GM19397 (cell line): ENCODE data around the gene MRPL3.
"Not testable (repeated sequence)": the region's sequence is repeated elsewhere in the genome, so short reads cannot be mapped to it uniquely, and the experiment has no call there.

Source experiments
- ATAC-seq: cut with Tn5 transposase; IDR thresholded peaks from one replicate; pipeline ENCODE4 v1.9.1; 2021; ENCODE audit warnings: mild to moderate bottlenecking, moderate library complexity; ENCODE audit not compliant: unreplicated experiment

The MRPL3 gene

DNA sequence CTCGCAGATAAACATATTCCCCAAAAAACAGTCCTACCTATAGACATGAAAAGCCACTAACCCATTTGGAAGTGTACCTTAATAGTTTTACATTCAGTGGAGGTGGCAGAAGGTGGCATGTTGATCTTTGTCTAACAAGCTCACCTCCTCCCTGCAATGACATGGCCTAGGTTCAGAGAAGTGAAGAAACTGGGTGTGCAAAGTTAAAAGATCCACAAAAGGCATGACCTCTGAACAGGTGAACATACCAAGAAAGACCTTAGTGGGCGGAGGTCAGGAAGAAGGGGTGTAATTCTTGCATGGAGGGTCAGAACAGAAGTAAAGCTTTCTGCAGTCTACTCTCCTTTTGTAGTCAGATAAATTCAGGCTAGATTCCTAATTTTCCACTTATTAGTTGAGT is 822 bp downstream of the MRPL3 start:
- ATAC-seq, result no peak

DNA sequence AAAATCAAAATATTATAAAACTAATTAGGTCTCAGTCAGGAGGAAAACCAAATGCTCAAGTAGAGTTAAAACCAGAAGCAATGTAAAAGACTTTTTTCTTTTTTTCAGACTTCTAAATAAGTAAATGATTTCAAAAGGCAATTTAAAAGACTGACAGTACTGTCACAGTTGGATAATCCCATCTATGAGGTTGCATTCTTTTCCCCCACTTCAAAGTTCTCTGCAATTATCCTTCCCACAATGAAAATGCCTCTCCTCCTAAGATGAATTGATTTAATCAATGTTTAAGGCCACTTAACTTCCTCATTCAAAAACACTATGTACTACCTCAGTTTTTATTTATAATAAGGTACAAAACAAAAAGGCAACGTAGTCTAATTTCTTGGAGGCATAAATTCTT is 8.1 kb downstream of the MRPL3 start:
- no peak for ATAC-seq

DNA sequence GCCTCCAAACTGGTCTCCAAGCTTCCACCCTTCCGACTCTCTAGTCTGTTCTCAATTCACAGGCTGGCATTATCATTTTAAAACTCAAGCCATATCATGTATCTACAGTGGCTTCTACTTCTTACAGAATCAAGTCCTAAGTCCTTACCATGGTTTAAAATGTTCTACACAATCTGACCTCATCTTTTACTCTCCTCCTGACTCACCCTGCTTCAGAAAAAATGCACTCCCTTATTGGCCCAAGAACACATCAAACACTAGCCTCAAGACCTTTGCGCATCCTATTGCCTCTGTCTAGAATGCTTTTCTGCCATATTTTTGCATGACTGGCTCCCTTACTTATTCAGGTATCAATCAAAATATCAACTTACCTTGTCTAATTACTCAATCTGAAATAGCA is 11.0 kb downstream of the MRPL3 start:
- ATAC-seq, result no peak

DNA sequence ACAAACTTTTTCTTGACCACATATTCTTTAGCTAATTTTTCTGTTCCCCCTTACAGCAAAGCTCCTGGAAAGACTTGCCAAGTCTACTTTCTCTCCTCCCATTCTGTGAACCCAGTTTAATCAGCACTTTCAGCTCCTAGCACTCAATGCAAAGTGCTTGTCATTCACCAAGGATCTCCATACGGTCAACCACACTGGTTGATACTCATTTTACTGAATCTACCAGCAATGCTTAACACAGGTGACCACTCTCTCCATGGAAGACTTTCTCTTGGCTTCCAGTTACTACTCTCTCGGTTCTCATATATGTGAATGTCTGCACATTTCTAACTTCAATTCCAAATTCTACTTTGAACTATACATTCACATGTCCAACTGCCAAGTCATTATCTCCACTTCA is 11.7 kb downstream of the MRPL3 start:
- ATAC-seq, result no peak

DNA sequence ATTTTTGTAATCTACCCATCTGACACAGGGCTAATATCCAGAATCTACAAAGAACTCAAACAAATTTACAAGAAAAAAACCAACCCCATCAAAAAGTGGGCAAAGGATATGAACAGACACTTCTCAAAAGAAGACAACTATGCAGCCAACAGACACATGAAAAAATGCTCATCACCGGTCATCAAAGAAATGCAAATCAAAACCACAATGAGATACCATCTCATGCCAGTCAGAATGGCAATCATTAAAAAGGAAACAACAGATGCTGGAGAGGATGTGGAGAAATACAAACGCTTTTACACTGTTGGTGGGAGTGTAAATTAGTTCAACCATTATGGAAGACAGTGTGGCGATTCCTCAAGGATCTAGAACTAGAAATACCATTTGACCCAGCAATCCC is 16.2 kb downstream of the MRPL3 start:
- ATAC-seq, result not testable (repeated sequence)

DNA sequence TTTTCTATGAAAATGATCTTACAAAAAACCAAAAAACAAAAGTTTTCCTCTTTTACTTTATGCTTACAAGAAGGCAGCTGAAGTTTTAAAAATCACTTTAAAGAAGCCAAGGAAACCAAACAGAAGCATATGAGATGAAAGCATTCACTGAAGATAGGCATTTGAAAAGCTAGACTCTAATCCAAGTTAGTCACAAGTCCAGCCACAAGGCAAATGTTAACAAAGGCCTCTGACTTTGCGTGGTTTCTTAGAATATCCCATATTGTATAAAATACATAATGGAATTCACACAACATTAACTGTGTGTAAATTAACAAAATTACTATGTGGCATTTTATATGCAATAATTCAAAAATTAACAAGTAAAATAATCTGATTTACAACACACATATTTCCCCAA is 17.7 kb downstream of the MRPL3 start:
- no peak for ATAC-seq

DNA sequence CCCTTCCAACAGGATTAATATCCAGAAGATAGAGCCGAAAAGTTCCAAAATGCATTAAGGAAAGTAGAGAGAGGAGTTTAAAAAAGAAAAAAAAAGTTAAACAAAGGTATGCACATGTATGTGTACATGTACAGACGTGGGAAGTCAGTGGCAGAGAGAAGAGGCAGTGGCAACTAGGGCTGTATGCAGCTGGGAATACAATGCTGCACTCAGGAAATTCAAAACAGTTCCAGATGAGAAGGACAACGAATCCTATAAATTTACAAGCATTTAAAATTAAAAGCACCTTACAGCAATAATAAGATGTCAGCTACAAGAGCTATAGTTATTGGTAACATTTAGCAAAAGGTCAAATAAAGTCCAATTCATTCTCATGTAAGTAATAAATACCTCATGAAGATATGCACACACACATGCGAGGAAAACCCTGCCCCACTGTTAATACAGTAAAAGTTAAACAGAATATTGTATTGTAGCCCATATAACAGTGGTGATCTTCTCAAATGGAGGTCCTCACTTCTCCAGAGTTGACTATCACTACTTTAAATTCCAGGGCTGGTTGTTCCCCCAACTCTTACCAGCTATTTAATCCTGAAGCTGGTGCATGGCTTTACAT is 18.2 kb downstream of the MRPL3 start:
- ATAC-seq, result no peak

DNA sequence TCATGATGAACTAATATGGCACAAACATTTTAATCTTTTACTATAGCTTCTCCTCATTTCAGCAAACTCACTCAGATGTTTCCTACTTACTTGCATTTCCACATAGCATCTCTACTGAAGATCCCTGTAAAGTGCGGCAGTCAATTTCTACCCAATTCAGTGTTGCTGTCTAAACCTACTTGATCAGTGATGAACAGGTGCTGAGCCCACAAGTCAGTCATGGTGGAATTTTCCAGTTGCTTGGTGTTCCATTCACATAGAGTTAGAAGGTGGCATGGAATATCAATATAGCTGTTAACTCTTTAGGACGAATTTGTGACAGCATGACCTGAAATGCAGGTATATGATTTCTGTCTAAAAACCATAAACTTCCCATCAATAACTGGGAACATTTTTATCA is 22.7 kb downstream of the MRPL3 start:
- no peak for ATAC-seq

DNA sequence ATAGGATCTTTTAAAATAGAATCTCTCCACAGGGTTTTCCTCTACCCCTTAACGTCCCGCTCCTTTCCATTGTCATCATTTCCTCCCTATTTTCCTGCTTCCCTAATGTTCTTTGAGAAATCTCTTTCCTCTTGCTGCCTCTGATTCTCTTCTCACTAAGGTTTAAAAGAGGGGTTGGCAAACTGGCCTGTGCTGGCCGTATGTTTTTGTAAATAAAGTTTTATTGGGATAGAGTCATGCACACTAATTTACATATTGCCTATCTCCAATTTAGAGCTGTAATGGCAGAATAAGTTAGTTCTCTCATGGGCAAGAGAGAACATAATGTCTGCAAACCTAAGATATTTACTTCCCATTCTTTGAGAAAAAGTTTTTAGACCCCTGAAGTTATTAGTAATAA is 25.0 kb downstream of the MRPL3 start:
- no peak for ATAC-seq

DNA sequence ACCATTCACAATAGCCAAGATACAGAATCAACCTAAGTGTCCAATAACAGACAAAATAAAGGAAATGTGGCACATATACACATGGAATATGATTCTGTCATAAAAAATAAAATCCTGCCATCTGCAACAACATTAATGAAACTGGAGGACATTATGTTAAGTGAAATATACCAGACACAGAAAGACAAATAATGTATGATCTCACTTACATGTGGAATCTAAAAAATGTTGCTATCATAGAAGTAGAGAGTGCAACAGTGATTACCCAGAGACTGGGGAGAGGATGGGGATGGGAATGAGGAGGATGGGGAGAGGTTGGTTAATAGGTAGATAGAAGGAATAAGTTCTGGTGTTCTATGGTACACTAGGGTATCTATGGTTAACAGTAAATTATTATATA is 28.7 kb downstream of the MRPL3 start:
- no peak for ATAC-seq

DNA sequence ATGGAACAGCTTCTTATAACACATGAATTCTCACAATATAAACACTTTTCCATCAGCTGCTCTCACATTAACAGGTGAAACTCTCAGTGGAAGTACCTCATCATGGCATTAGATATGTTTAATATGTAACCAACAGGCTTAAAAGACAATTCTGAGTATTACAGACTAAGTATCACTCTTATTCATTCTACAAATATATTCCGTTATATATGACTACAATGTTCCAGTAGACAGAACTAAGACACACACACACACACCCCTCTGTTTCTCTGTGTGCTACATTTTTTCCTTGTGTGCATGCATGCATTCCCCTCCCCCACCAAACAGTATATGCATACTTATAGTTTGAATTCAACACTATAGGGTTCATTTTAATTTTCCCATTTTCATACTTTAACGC is 32.4 kb downstream of the MRPL3 start:
- ATAC-seq, result no peak

DNA sequence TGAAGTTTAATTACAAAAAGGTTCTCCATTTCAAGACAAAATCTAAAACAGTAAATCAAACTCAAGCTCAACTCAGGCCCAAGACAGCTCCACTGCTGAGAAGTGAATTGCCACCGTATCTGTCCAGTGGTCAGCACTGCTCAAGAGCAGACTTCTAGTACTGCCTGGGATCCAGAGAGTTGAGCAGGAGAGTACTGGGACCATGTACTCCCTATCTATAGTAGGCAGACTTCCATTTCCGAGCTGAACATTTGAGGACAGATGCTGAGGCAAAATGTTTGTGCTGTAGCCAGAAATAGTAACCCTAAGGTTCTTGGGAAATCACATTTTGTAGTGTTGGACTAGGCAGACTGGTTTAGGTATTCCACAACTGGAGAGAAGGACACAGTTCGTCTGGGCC is 44.1 kb downstream of the MRPL3 start:
- ATAC-seq, result no peak

DNA sequence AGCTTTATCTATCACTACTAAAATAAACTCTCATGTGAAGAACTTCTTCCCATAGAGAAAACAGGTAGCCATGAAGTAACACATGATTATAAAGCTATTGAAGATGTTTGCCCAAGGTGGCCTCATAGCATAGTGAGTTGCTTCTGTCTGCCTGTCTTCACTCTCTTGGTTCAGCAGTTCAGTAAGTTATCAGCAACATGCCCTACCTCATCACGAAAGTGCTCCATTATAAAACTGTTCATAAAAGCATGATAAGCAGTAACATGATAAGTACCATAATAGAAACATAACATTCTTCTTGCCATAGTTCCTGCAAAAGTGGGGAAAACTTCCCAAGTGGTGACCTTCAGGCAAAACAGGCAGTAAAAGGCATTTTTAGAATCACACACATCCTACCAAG is 45.6 kb downstream of the MRPL3 start:
- no peak for ATAC-seq

DNA sequence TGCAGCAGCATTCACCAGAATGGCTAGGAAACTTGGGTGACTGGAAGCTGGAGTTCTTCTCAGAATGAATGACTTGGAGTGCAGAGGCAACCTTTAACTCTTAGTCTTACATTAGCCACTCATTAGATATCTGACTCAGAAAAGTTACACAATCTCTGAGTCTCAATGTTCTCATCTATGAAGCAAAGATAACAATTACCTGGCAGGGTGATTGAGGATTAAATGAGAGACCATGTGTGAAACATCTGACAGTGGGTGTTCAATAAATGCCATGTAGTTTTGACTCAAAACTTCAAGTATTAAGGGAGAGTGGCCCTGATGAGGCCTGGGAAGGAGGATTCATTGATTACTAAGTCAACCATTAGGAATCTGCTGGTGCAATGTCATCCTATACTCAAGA is 48.3 kb downstream of the MRPL3 start:
- no peak for ATAC-seq

DNA sequence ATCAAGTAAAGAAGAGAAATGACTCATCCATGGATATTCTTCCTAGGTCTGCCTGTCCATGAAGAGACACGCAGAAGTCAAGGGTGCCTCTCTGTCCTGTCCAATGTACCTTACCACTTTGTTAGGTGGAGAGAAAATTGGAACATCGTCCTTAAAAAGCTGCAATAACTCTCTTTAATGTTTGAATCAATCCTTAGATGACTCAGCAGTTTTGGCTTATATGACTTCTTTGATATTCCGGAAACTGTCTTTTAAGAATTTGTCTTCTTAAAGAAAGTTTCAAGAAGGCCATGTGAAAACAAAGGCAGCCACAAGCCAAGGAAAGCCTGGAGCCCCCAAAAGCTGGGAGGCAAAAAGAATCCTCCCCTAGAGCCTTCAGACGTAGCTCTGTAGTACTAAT is 49.2 kb downstream of the MRPL3 start:
- ATAC-seq, result no peak

DNA sequence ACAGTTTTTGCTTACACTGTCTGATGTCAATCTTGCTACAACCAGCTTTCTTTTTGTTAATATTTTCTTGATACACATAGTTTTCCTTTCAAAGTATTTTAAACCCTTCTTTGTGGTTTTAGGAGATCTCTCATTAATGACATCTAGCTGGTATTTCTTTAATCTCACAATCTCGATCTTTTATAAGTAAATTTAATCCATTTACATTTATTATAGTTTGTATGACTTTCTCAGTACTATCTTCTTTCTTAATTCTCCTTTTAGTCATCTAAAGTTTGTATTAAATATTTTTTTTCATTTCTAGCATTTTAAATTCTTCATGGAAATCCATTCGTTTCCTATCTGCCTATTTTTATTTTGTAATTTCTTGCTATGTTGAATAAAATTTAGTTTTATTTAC is 55.4 kb downstream of the MRPL3 start:
- ATAC-seq, result no peak

DNA sequence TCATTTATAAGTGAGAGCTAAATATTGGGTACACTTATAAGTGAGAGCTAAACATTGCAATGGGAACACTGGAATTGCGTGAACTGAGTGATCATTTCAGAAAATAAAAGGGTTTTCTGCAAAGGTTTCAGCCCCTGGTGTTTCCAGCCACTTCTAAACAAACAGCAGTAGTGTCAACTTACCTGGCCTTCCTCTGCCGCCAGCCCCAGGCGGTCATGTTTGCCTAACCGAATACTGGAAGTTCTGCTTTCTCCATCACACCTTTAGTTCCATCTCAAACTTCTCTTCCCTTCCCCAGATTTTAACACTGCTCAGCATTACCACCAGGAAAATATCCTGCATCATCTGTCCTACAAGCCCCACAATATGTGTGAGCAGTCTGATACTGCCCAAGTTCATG is 58.6 kb downstream of the MRPL3 start:
- no peak for ATAC-seq

DNA sequence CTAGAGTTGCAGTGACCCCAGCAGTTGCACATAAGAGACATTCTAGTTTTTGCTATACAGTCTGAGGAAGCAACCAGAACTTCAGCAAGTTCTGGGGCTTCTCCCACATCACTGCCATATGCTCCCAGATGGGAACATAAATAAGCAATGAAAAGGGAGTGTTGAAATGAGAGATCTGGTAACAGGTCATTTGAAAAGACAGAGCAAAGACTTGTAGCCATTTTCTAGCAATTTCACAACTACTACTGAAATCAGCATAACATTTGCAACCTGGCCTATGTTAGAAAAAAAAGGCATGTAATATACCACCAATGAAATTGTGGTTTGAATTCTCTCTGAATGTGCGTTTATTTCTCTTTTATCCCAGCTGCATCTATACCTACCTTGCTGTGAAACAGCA is 63.7 kb downstream of the MRPL3 start:
- no peak for ATAC-seq

DNA sequence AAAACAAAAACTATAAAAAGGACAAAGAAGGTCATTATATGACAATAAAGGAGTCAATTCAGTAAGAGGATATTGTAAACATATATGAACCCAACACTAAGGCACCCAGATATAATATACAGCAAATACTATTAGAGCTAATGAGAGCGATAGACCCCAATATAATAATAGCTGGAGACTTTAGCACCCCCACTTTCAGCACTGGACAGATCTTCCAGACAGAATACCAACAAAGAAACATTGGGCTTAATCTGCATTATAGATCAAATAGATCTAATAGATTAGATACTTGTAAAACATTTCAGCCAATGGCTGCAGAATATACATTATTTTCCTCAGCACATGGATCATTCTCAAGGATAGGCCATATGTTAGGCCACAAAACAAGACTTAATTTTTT is 67.8 kb downstream of the MRPL3 start:
- ATAC-seq, result no peak

DNA sequence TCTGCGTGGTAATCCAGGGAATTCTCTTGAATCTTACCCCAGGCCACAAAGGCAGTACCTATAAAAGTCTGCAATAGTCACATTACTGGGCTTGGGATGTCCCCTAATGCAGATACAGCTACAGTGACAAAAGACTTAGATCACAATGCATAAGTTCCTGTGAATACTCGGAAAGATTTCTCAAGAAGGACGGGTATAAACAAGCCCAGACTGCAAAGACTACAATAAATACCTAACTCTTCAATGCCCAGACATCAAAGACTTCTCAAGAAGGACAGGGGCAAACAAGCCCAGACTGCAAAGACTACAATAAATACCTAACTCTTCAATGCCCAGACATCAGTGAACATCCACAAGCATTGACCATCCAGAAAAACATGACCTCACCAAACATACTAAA is 70.3 kb downstream of the MRPL3 start:
- no peak for ATAC-seq

DNA sequence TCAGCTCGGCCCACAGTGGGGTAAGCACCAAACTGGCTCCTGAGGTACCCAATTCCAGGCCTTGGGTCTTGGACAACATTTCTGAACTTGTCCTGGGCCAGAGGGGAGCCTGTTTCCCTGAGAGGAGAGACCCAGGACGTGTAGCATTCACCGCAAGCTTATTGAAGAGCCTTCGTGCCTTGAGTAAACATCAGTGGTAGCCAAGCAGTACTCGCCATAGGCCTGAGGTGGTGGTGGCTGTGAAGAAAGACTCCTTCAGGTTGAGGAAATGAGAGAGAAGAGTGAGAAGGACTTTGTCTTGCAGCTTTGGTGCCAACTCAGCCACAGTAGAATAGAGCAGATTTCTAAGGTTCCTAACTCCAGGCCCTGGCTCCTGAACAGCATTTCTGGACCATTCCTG is 71.0 kb downstream of the MRPL3 start:
- ATAC-seq, result no peak

DNA sequence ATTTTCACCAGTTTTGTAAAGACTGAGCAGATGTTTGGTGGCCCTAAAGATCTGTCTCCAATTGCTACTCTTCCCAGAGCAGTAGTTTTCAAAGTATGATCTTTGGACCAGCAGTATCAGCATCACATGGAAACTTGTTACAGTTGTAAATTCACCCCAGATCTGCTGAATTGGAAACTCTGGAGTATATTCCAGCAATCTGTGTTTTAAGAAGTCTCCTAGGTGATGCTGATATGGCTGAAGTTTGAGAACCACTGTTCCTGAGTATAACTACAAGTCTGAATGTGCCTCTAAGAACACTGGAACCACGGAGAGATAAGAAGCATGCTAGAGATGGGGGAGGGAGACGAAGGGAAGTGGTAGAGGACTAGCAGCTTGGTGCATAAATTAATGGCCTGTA is 75.5 kb downstream of the MRPL3 start:
- no peak for ATAC-seq

DNA sequence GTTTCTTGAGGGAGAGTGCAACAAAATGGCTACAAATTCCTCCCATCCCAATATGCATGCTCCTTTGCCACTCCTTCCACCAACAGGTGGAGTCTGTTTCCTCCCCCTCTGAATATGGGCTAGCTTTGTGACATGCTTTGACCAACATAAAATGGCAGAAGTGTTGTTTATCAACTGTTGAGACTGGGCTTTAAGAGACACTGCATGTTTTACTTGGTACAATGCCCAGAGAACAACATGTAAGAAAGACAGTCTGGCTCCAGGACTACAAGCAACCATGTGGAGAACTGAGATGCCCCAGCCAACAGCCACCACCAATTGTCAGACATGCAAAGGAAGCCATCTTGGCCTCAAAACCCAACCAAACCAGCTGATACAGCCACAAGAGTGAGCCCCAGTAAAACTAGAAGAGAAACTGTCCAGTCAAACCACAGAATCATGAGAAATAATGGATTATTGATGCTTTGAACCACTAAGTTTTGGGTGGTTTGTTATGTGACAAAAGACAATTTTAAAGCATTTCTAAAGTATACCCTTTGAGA is 80.7 kb downstream of the MRPL3 start:
- ATAC-seq, result no peak
